ENCODE measurements around the gene P4HB. TPM values are rescaled to one million over a fixed set of nuclear protein-coding genes. Genes with fewer than 3 reads are reported as not detected.

Gene P4HB
- total and polyA plus RNA-seq, 10 of the 15 experiments (the other 5 are each of a cell fraction or from before 2014, with no cell fraction given): 4.7 to 549 (median 361) TPM

GRCh38 chr17:81885454-81885853, 25.1 kb upstream of the P4HB start:
- WGBS (ENCODE audit: insufficient coverage, insufficient replicate concordance, low lambda C conversion rate, missing lambda C conversion rate): 98% methylated on average over 9 of the region's 10 CpGs
- no peak for ATAC-seq
- H3K4me2 ChIP-seq (ENCODE audit: control insufficient read depth, insufficient read depth): no peak overlapping the region

GRCh38 chr17:81884968-81885367, 24.6 kb upstream of the P4HB start:
- Histone ChIP-seq H3K9me3 (replicated peaks; ENCODE audit: control insufficient read depth, insufficient read depth, low read length) (no peaks in the 10 kb centered on the region), H2AFZ (ENCODE audit: control insufficient read depth, low read depth, low read length) (no peak overlapping the region), H3K79me2 (ENCODE audit: control insufficient read depth, insufficient read depth, low read length) (peaks cover 19% of the 10 kb centered on the region), H3K27ac (ENCODE audit: control insufficient read depth, insufficient read depth) (no peak overlapping the region), H4K20me1 (ENCODE audit: control insufficient read depth, insufficient read depth) (0 out of 2 replicates have a peak, but pooled peaks cover 3% of the 10 kb centered on the region), H3K4me2 (ENCODE audit: control insufficient read depth, insufficient read depth) (no peak overlapping the region), H3K4me3 (no peak overlapping the region), H3K4me1 (ENCODE audit: control insufficient read depth, insufficient read depth, low read length) (peaks cover 11% of the 10 kb centered on the region), H3K9ac (ENCODE audit: control insufficient read depth, insufficient read depth, low read length) (no peak overlapping the region), H3K27me3 (replicated peaks in 1 of 2; ENCODE audit: control insufficient read depth in 2 of 2, insufficient read depth in 2 of 2, low read length in 1 of 2) (no peaks in the 10 kb centered on the region), H3K36me3 (ENCODE audit: control insufficient read depth in 2 of 2, insufficient read depth in 2 of 2, low read length in 1 of 2) (peaks cover 26 to 29% of the 10 kb centered on the region in 2 experiments; a peak in 3 of 4 replicates)
- DNase-seq (ENCODE audit: low read depth, low spot score) (no peak), FAIRE-seq (no peak), ATAC-seq (no peak; the same call in 1 of the 3 replicates)
- RAD21 ChIA-PET (ENCODE audit: unreplicated experiment): no interaction called here
- POLR2A ChIA-PET: interaction anchor here (1.3 to 1.4 kb wide), 2 partner anchors 12 to 15 kb away, joined by 3 to 6 read pairs; no protein-coding TSS in a partner anchor
- in situ Hi-C loops (cut with MboI): no loop called here
- intact Hi-C loops (cut with micrococcal nuclease; ENCODE audit: unreplicated experiment): no loop called here
- SMC1A ChIA-PET (ENCODE audit: uncharacterized antibody, unreplicated experiment): no interaction called here
- CTCF ChIA-PET: no interaction called here
- 86% methylated on average over 5 of the region's 5 CpGs for WGBS (ENCODE audit: insufficient coverage, insufficient replicate concordance, low lambda C conversion rate, missing lambda C conversion rate)
- no TSS peak for BruUV-seq (replicated peaks)
- TF ChIP-seq, protein P1, sequence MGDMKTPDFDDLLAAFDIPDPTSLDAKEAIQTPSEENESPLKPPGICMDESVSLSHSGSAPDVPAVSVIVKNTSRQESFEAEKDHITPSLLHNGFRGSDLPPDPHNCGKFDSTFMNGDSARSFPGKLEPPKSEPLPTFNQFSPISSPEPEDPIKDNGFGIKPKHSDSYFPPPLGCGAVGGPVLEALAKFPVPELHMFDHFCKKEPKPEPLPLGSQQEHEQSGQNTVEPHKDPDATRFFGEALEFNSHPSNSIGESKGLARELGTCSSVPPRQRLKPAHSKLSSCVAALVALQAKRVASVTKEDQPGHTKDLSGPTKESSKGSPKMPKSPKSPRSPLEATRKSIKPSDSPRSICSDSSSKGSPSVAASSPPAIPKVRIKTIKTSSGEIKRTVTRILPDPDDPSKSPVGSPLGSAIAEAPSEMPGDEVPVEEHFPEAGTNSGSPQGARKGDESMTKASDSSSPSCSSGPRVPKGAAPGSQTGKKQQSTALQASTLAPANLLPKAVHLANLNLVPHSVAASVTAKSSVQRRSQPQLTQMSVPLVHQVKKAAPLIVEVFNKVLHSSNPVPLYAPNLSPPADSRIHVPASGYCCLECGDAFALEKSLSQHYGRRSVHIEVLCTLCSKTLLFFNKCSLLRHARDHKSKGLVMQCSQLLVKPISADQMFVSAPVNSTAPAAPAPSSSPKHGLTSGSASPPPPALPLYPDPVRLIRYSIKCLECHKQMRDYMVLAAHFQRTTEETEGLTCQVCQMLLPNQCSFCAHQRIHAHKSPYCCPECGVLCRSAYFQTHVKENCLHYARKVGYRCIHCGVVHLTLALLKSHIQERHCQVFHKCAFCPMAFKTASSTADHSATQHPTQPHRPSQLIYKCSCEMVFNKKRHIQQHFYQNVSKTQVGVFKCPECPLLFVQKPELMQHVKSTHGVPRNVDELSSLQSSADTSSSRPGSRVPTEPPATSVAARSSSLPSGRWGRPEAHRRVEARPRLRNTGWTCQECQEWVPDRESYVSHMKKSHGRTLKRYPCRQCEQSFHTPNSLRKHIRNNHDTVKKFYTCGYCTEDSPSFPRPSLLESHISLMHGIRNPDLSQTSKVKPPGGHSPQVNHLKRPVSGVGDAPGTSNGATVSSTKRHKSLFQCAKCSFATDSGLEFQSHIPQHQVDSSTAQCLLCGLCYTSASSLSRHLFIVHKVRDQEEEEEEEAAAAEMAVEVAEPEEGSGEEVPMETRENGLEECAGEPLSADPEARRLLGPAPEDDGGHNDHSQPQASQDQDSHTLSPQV (IDR thresholded peaks at IDR 0.05): no peak
- no peak for TF ChIP-seq ZNF687 (IDR thresholded peaks at IDR 0.05)
- TF ChIP-seq CBFB (IDR thresholded peaks at IDR 0.05; ENCODE audit: low read depth): no peak

More at GRCh38 chr17:81885454-81885853, 25.1 kb upstream of the P4HB start:
- ChIA-PET SMC1A (ENCODE audit: uncharacterized antibody, unreplicated experiment) (no interaction called here), CTCF (interaction anchor here (1.6 kb wide), 1 partner anchor 13 kb away, joined by 5 read pairs; no protein-coding TSS in a partner anchor), RAD21 (ENCODE audit: unreplicated experiment) (no interaction called here), POLR2A (interaction anchor here (1.3 to 1.4 kb wide), 2 partner anchors 13 to 15 kb away, joined by 3 to 6 read pairs; no protein-coding TSS in a partner anchor)
- Histone ChIP-seq H2AFZ (ENCODE audit: control insufficient read depth, low read depth, low read length) (no peak overlapping the region), H3K36me3 (ENCODE audit: control insufficient read depth in 2 of 2, insufficient read depth in 2 of 2, low read length in 1 of 2) (peaks cover 26 to 29% of the 10 kb centered on the region in 2 experiments; a peak in 3 of 4 replicates), H3K27me3 (replicated peaks in 1 of 2; ENCODE audit: control insufficient read depth in 2 of 2, insufficient read depth in 2 of 2, low read length in 1 of 2) (no peaks in the 10 kb centered on the region), H3K9me3 (replicated peaks; ENCODE audit: control insufficient read depth, insufficient read depth, low read length) (no peaks in the 10 kb centered on the region), H3K4me1 (ENCODE audit: control insufficient read depth, insufficient read depth, low read length) (peaks cover 15% of the 10 kb centered on the region), H3K79me2 (ENCODE audit: control insufficient read depth, insufficient read depth, low read length) (peaks cover 24% of the 10 kb centered on the region), H4K20me1 (ENCODE audit: control insufficient read depth, insufficient read depth) (0 out of 2 replicates have a peak, but pooled peaks cover 3% of the 10 kb centered on the region), H3K4me3 (no peak overlapping the region), H3K9ac (ENCODE audit: control insufficient read depth, insufficient read depth, low read length) (no peak overlapping the region), H3K27ac (ENCODE audit: control insufficient read depth, insufficient read depth) (no peak overlapping the region)
- FAIRE-seq (no peak), DNase-seq (ENCODE audit: low read depth, low spot score) (no peak)
- intact Hi-C loops (cut with micrococcal nuclease; ENCODE audit: unreplicated experiment) (no loop called here), in situ Hi-C loops (cut with MboI) (no loop called here)
- TF ChIP-seq MEF2B (IDR thresholded peaks at IDR 0.05; ENCODE audit: partially characterized antibody, poor library complexity, severe bottlenecking) (no peak), SIX5 (IDR thresholded peaks at IDR 0.05; ENCODE audit: low read depth, low read length, severe bottlenecking) (no peak), SP1 (IDR thresholded peaks at IDR 0.05; ENCODE audit: low read depth, low read length) (no peak), POLR2AphosphoS5 (IDR thresholded peaks at IDR 0.05; ENCODE audit: low read length) (no peak; the same call in 1 of the 2 replicates), SMAD1 (IDR thresholded peaks at IDR 0.05; ENCODE audit: low read depth, partially characterized antibody) (no peak)
- TF ChIP-seq, protein P2, sequence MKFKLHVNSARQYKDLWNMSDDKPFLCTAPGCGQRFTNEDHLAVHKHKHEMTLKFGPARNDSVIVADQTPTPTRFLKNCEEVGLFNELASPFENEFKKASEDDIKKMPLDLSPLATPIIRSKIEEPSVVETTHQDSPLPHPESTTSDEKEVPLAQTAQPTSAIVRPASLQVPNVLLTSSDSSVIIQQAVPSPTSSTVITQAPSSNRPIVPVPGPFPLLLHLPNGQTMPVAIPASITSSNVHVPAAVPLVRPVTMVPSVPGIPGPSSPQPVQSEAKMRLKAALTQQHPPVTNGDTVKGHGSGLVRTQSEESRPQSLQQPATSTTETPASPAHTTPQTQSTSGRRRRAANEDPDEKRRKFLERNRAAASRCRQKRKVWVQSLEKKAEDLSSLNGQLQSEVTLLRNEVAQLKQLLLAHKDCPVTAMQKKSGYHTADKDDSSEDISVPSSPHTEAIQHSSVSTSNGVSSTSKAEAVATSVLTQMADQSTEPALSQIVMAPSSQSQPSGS (IDR thresholded peaks at IDR 0.05; ENCODE audit: low read length): no peak
- no TSS peak for BruUV-seq (replicated peaks)
